Mucosa of descending colon (tissue), 3 donors: ENCODE data around the gene TMPRSS4. TPM values are rescaled to one million over a fixed set of nuclear protein-coding genes. Genes with fewer than 3 reads are reported as not detected.

Experiments used
- ATAC-seq: fragments of 200-7000 bp; cut with Tn5 transposase; one replicate; pipeline ENCODE4 v1.9.1; 2020; ENCODE audit warnings: mild to moderate bottlenecking, moderate library complexity
- DNase-seq, 3 donors: peaks; one replicate each; pipeline ENCODE4 v3.0.0-alpha.2; 2020
- H3K36me3 ChIP-seq: fragments of 200-600 bp; one replicate; pipeline ENCODE4 v1.8.0; 2021; ENCODE audit warnings: low read depth, mild to moderate bottlenecking
- H3K4me1 ChIP-seq: fragments of 200-600 bp; one replicate; pipeline ENCODE4 v1.8.0; 2021; ENCODE audit warnings: low read depth, mild to moderate bottlenecking
- H3K4me3 ChIP-seq: fragments of 200-600 bp; one replicate; pipeline ENCODE4 v1.8.0; 2021; ENCODE audit warnings: mild to moderate bottlenecking
- H3K9me3 ChIP-seq: fragments of 200-600 bp; one replicate; pipeline ENCODE4 v1.8.0; 2021; ENCODE audit warnings: mild to moderate bottlenecking
- intact Hi-C, 2 donors: fragments of 100-400 bp; cut with DNase I in 1 of 2; cut with micrococcal nuclease in 1 of 2; formaldehyde crosslinking; loops; one replicate each; pipeline versions ENCODE4 v1.11.0 to v1.11.1; 2022; cut with DNase I, micrococcal nuclease
- total RNA-seq, 3 donors: library from RNA; stranded (reverse); fragmentation: NEBNext Ultra II Directional in 2 of 3; extraction: Animal tissue kit (Norgen Biotek cat#: 25700) in 2 of 3; gene quantifications; one replicate each; pipeline versions ENCODE4 v1.2.1 to v1.2.4, GENCODE V29; 2021 to 2023
- TF ChIP-seq, protein P1 (sequence below): fragments of 200-600 bp; IDR thresholded peaks from one replicate; pipeline ENCODE4 v1.8.0; 2022; ENCODE audit warnings: antibody characterized with exemption, mild to moderate bottlenecking
- donor health status: DM: no; HTN: no; CAD: no; lungs with moderate emphysema.
- donor health status: DM: no; HTN: no; CAD: no.
- donor health status: DM: no; HTN: yes; CAD: no.

TMPRSS4 gene
- total RNA-seq, 3 donors from 2014 or later, result 159 to 648 (median 243) TPM

- no peaks in the 10 kb centered on the region for H3K4me1 ChIP-seq
- no peak overlapping the region for H3K4me3 ChIP-seq
- TF ChIP-seq, protein P1, sequence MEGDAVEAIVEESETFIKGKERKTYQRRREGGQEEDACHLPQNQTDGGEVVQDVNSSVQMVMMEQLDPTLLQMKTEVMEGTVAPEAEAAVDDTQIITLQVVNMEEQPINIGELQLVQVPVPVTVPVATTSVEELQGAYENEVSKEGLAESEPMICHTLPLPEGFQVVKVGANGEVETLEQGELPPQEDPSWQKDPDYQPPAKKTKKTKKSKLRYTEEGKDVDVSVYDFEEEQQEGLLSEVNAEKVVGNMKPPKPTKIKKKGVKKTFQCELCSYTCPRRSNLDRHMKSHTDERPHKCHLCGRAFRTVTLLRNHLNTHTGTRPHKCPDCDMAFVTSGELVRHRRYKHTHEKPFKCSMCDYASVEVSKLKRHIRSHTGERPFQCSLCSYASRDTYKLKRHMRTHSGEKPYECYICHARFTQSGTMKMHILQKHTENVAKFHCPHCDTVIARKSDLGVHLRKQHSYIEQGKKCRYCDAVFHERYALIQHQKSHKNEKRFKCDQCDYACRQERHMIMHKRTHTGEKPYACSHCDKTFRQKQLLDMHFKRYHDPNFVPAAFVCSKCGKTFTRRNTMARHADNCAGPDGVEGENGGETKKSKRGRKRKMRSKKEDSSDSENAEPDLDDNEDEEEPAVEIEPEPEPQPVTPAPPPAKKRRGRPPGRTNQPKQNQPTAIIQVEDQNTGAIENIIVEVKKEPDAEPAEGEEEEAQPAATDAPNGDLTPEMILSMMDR, result no peak
- DNase-seq, result no peak
- H3K36me3 ChIP-seq, result no peaks in the 10 kb centered on the region
- ATAC-seq, result no peak
- intact Hi-C loops, result no loop called here
- no peaks in the 10 kb centered on the region for H3K9me3 ChIP-seq
Measured at GRCh38 chr11:118112711-118113430, 36.0 kb downstream of the TMPRSS4 start.

GRCh38 chr11:118114266-118114665 lies 37.4 kb downstream of the TMPRSS4 start:
- no peak overlapping the region for H3K4me3 ChIP-seq
- H3K36me3 ChIP-seq, result no peaks in the 10 kb centered on the region
- ATAC-seq (no peak), DNase-seq (no peak)
- no peaks in the 10 kb centered on the region for H3K9me3 ChIP-seq
- no peaks in the 10 kb centered on the region for H3K4me1 ChIP-seq
- TF ChIP-seq, protein P1, result no peak
- intact Hi-C loops, result no loop called here

DNA sequence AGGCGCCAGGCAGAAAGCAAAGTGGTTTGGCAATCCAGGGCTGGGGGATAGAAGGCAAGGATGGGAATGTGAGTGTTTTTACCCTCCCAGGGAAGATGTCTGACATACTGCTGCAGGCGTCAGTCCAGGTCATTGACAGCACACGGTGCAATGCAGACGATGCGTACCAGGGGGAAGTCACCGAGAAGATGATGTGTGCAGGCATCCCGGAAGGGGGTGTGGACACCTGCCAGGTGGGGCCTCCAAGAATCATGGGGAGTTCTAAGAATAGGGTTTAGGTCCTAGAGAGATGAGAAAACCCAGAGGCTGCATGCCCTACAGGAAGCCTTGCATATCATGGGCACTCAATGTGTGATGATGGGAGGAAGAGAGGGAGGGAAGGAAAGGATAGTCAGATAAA lies 38.2 kb downstream of the TMPRSS4 start:
- H3K4me1 ChIP-seq, result no peaks in the 10 kb centered on the region
- no peak overlapping the region for H3K4me3 ChIP-seq
- ATAC-seq (no peak), DNase-seq (no peak)
- peaks cover 4% of the 10 kb centered on the region for H3K36me3 ChIP-seq
- no peaks in the 10 kb centered on the region for H3K9me3 ChIP-seq
- TF ChIP-seq, protein P1, result no peak
- intact Hi-C loops, result no loop called here

DNA sequence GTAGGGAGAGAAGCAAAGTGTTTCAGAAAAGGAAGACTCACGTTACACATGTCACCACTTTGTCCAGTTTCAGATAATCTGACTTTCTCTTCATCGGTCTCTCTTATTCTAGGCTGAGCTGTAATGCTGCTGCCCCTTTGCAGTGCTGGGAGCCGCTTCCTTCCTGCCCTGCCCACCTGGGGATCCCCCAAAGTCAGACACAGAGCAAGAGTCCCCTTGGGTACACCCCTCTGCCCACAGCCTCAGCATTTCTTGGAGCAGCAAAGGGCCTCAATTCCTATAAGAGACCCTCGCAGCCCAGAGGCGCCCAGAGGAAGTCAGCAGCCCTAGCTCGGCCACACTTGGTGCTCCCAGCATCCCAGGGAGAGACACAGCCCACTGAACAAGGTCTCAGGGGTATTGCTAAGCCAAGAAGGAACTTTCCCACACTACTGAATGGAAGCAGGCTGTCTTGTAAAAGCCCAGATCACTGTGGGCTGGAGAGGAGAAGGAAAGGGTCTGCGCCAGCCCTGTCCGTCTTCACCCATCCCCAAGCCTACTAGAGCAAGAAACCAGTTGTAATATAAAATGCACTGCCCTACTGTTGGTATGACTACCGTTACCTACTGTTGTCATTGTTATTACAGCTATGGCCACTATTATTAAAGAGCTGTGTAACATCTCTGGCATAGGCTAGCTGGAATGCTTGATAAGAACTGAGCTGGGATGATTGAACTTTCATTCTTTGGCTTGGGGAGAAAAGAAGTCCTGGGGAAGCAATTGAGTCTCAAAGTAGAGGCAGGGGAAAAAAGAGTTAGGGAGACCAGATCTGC lies 41.1 kb downstream of the TMPRSS4 start:
- Histone ChIP-seq H3K9me3 (no peaks in the 10 kb centered on the region), H3K4me3 (no peak overlapping the region), H3K4me1 (no peaks in the 10 kb centered on the region), H3K36me3 (peaks cover 4% of the 10 kb centered on the region)
- no peak for DNase-seq
- TF ChIP-seq, protein P1, result no peak
- no peak for ATAC-seq
- intact Hi-C loops, result no loop called here

DNA sequence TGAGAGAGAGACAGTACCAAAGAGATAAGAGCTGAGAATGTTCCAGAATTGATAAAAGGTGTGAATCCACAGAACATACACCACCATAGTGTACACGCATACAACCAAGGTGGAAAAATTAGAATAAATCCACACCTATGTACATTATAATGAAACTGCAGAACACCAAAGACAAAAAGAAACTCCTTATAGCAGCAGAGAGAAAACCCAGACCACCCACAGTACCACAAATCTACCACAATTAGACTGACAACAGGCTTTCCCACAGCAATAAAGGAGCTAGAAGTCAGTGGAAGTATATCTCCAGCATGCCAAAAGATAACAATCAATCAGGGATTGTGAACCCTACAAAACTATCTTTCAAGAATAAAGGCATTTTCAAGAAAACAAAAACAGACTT lies 43.9 kb downstream of the TMPRSS4 start:
- Histone ChIP-seq H3K9me3 (no peaks in the 10 kb centered on the region), H3K36me3 (peaks cover 4% of the 10 kb centered on the region), H3K4me3 (no peak overlapping the region), H3K4me1 (no peaks in the 10 kb centered on the region)
- intact Hi-C loops, result no loop called here
- ATAC-seq (no peak), DNase-seq (no peak)
- TF ChIP-seq, protein P1, result no peak
